ENCODE data around the gene CAB39L. TPM values are rescaled to one million over a fixed set of nuclear protein-coding genes. Genes with fewer than 3 reads are reported as not detected.

CAB39L gene
- total RNA-seq, 4 donors from 2014 or later, result 51.7 to 72.9 (median 62.1) TPM

GRCh38 chr13:49310251-49310650, 133.6 kb downstream of the CAB39L start:
- no peak for TF ChIP-seq CTCF (IDR thresholded peaks at IDR 0.05; ENCODE audit: low read depth)

- TF ChIP-seq CTCF (IDR thresholded peaks at IDR 0.05; ENCODE audit: low read depth), result no peak
These were observed 134.9 kb downstream of the CAB39L start for GRCh38 chr13:49308921-49309408.

- TF ChIP-seq CTCF (IDR thresholded peaks at IDR 0.05; ENCODE audit: low read depth), result no peak
These were observed 135.6 kb downstream of the CAB39L start for GRCh38 chr13:49308097-49308875.

- no peak for TF ChIP-seq CTCF (IDR thresholded peaks at IDR 0.05; ENCODE audit: low read depth)
These were observed 136.5 kb downstream of the CAB39L start for GRCh38 chr13:49307365-49307764.

GRCh38 chr13:49305792-49306425, 138.0 kb downstream of the CAB39L start:
- no peak for TF ChIP-seq CTCF (IDR thresholded peaks at IDR 0.05; ENCODE audit: low read depth)

- no peak for TF ChIP-seq CTCF (IDR thresholded peaks at IDR 0.05; ENCODE audit: low read depth)
These were observed 138.8 kb downstream of the CAB39L start for GRCh38 chr13:49304763-49305700.
